Smooth muscle cell (in vitro differentiated cells): ENCODE results near the gene EIF1. TPM values are rescaled to one million over a fixed set of nuclear protein-coding genes. Genes with fewer than 3 reads are reported as not detected.

ENCODE experiments used
- DNase-seq: peaks from one replicate; lab custom pipeline; 2025; ENCODE audit not compliant: unreplicated experiment; lab: John Stamatoyannopoulos, UW
- H2AFZ ChIP-seq: fragments of 200-600 bp; sonication (generic); 2 replicates; pipeline ENCODE4 v1.6.0; 2016; ENCODE audit warnings: antibody characterized with exemption, low read depth, mild to moderate bottlenecking
- H3F3A ChIP-seq: fragments of 200-600 bp; sonication (generic); 2 replicates; pipeline ENCODE4 v1.6.0; 2017; ENCODE audit warnings: antibody characterized with exemption, low read depth
- H3K27ac ChIP-seq: fragments of 200-600 bp; sonication (generic); 2 replicates; pipeline ENCODE4 v1.5.1; 2016; ENCODE audit warnings: low read depth, mild to moderate bottlenecking
- H3K27me3 ChIP-seq: fragments of 200-600 bp; sonication (generic); 2 replicates; pipeline ENCODE4 v1.6.1; 2016; ENCODE audit warnings: low read depth, mild to moderate bottlenecking
- H3K36me3 ChIP-seq: fragments of 200-600 bp; sonication (generic); 2 replicates; pipeline ENCODE4 v1.5.1; 2016; ENCODE audit warnings: low read depth
- H3K4me1 ChIP-seq: fragments of 200-600 bp; sonication (generic); 2 replicates; pipeline ENCODE4 v1.5.1; 2016; ENCODE audit warnings: low read depth
- H3K4me2 ChIP-seq: fragments of 200-600 bp; sonication (generic); 2 replicates; pipeline ENCODE4 v1.6.0; 2016; ENCODE audit warnings: mild to moderate bottlenecking
- H3K4me3 ChIP-seq: fragments of 200-600 bp; sonication (generic); 2 replicates; pipeline ENCODE4 v1.5.1; 2016; ENCODE audit warnings: mild to moderate bottlenecking
- H3K79me2 ChIP-seq: fragments of 200-600 bp; sonication (generic); 2 replicates; pipeline ENCODE4 v1.6.0; 2016; ENCODE audit warnings: low read depth, mild to moderate bottlenecking
- H3K9ac ChIP-seq: fragments of 200-600 bp; sonication (generic); 2 replicates; pipeline ENCODE4 v1.6.0; 2016; ENCODE audit warnings: low read depth
- H3K9me3 ChIP-seq: fragments of 200-600 bp; sonication (generic); replicated peaks from 2 replicates; pipeline ENCODE4 v1.5.1; 2016; ENCODE audit warnings: low read depth
- H4K20me1 ChIP-seq: fragments of 200-600 bp; sonication (generic); 2 replicates; pipeline ENCODE4 v1.6.0; 2016; ENCODE audit warnings: low read depth
- WGBS: methylation state at CpG from one replicate; pipeline ENCODE4 v1.1.7; 2016; ENCODE audit warnings: low lambda C conversion rate; 5-methylcytosine and 5-hydroxymethylcytosine counted together
- polyA plus RNA-seq: library from polyadenylated mRNA; unstranded; fragments of >200 nt; fragmentation: Nextera tagmentation; extraction: Ambion mirVana; gene quantifications from 2 replicates; pipeline ENCODE4 v1.2.1, GENCODE V29; 2016
- total RNA-seq: library from RNA; depleted of rRNA; stranded (reverse); fragments of >200 nt; gene quantifications from 2 replicates; pipeline ENCODE4 v1.2.3, GENCODE V29; 2014
- TF ChIP-seq, protein P1 (sequence below): fragments of 200-600 bp; sonication (generic); IDR thresholded peaks from 2 replicates; pipeline ENCODE4 v1.5.1; 2017; ENCODE audit warnings: borderline replicate concordance, mild to moderate bottlenecking, antibody characterized with exemption; ENCODE audit not compliant: insufficient read depth, poor library complexity, severe bottlenecking

Gene EIF1
- total and polyA plus RNA-seq, 2 experiments from 2014 or later: 360 to 1,301 TPM

GRCh38 chr17:41665566-41666236 lies 23.0 kb upstream of the EIF1 start:
- Histone ChIP-seq H3F3A (no peaks in the 10 kb centered on the region), H3K27ac (peak overlapping the region; percentile 80), H4K20me1 (no peaks in the 10 kb centered on the region), H3K27me3 (no peaks in the 10 kb centered on the region), H3K79me2 (no peaks in the 10 kb centered on the region), H3K36me3 (no peaks in the 10 kb centered on the region), H2AFZ (peak overlapping the region; percentile 91), H3K4me2 (peak overlapping the region; percentile 86), H3K4me3 (peak overlapping the region; percentile 61), H3K9ac (peak overlapping the region; percentile 74), H3K9me3 (no peaks in the 10 kb centered on the region), H3K4me1 (peaks cover 4% of the 10 kb centered on the region)
- WGBS: 16% methylated on average over 37 of the region's 39 CpGs
- TF ChIP-seq, protein P1, sequence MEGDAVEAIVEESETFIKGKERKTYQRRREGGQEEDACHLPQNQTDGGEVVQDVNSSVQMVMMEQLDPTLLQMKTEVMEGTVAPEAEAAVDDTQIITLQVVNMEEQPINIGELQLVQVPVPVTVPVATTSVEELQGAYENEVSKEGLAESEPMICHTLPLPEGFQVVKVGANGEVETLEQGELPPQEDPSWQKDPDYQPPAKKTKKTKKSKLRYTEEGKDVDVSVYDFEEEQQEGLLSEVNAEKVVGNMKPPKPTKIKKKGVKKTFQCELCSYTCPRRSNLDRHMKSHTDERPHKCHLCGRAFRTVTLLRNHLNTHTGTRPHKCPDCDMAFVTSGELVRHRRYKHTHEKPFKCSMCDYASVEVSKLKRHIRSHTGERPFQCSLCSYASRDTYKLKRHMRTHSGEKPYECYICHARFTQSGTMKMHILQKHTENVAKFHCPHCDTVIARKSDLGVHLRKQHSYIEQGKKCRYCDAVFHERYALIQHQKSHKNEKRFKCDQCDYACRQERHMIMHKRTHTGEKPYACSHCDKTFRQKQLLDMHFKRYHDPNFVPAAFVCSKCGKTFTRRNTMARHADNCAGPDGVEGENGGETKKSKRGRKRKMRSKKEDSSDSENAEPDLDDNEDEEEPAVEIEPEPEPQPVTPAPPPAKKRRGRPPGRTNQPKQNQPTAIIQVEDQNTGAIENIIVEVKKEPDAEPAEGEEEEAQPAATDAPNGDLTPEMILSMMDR: peak; percentile 92
- DNase-seq: peak; percentile 61

DNA sequence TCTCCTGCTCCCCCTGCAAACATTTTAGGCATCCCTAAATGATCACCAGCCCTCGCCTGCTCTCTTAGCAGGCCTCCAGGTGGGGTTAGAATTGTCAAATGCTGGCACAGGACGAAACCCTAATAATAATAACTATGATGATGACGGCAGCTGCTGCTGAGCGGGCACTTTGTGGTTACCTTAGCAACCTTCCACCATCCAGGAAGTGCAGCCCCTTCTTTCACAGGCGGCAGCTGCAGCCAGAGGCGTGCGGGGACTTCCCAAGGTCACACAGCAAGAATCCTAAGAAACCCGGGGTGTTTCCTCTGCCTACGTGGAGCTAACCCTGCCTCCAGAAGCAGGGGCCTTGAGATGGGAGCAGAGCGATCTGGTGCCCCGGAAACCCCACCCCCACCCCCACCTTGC lies 22.4 kb upstream of the EIF1 start:
- peak overlapping the region; percentile 60 for H2AFZ ChIP-seq
- H4K20me1 ChIP-seq: no peaks in the 10 kb centered on the region
- H3K36me3 ChIP-seq: no peaks in the 10 kb centered on the region
- H3K27ac ChIP-seq: peak overlapping the region; percentile 80
- H3K9me3 ChIP-seq: no peaks in the 10 kb centered on the region
- H3K9ac ChIP-seq: peak overlapping the region; percentile 74
- WGBS: 12% methylated on average over 11 of the region's 11 CpGs
- peaks cover 4% of the 10 kb centered on the region for H3K4me1 ChIP-seq
- TF ChIP-seq, protein P1: no peak
- H3K4me3 ChIP-seq: peak overlapping the region; percentile 61
- peak overlapping the region; percentile 86 for H3K4me2 ChIP-seq
- peak; percentile 60 for DNase-seq
- H3K79me2 ChIP-seq: no peaks in the 10 kb centered on the region
- no peaks in the 10 kb centered on the region for H3F3A ChIP-seq
- H3K27me3 ChIP-seq: no peaks in the 10 kb centered on the region

GRCh38 chr17:41666708-41667279 lies 21.9 kb upstream of the EIF1 start:
- peak overlapping the region; percentile 86 for H3K4me2 ChIP-seq
- H3K9me3 ChIP-seq: no peaks in the 10 kb centered on the region
- no peaks in the 10 kb centered on the region for H3F3A ChIP-seq
- peak overlapping the region; percentile 80 for H3K27ac ChIP-seq
- H3K27me3 ChIP-seq: no peaks in the 10 kb centered on the region
- H4K20me1 ChIP-seq: no peaks in the 10 kb centered on the region
- H3K36me3 ChIP-seq: no peaks in the 10 kb centered on the region
- peak; percentile 65 for DNase-seq
- no peaks in the 10 kb centered on the region for H3K79me2 ChIP-seq
- 1% methylated on average over 20 of the region's 23 CpGs for WGBS
- H3K4me3 ChIP-seq: peak overlapping the region; percentile 61
- peak overlapping the region; percentile 74 for H3K9ac ChIP-seq
- TF ChIP-seq, protein P1: peak; percentile 85
- peaks cover 4% of the 10 kb centered on the region for H3K4me1 ChIP-seq
- H2AFZ ChIP-seq: peak overlapping the region; percentile 81
